OCI-LY1 (cell line): ENCODE data around the gene ANO2.

ENCODE experiments used
- H2AFZ ChIP-seq: fragments of 200-600 bp; sonication (generic), shearing (Covaris generic); 2 replicates; pipeline ENCODE4 v1.6.0; 2014; ENCODE audit warnings: antibody characterized with exemption, mild to moderate bottlenecking, low read length
- H3F3A ChIP-seq: fragments of 200-600 bp; sonication (generic), shearing (Covaris generic); 2 replicates; pipeline ENCODE4 v1.6.0; 2014; ENCODE audit warnings: mild to moderate bottlenecking, antibody characterized with exemption, low read length, moderate library complexity; ENCODE audit not compliant: insufficient read depth
- H3K27ac ChIP-seq: fragments of 200-600 bp; sonication (generic); 2 replicates; pipeline ENCODE4 v1.5.1; 2014; ENCODE audit warnings: low read length, mixed run types, mild to moderate bottlenecking, low read depth; ENCODE audit not compliant: poor library complexity, severe bottlenecking
- H3K27me3 ChIP-seq: fragments of 200-600 bp; sonication (generic); 2 replicates; pipeline ENCODE4 v1.6.0; 2014; ENCODE audit warnings: antibody characterized with exemption, mild to moderate bottlenecking, low read length, moderate library complexity; ENCODE audit not compliant: insufficient read depth
- H3K36me3 ChIP-seq: fragments of 200-600 bp; sonication (generic); 2 replicates; pipeline ENCODE4 v1.6.1; 2014; ENCODE audit warnings: mild to moderate bottlenecking, antibody characterized with exemption, low read length, moderate library complexity, mixed read lengths; ENCODE audit not compliant: insufficient read depth
- H3K4me1 ChIP-seq: fragments of 200-600 bp; sonication (generic); 2 replicates; pipeline ENCODE4 v1.5.1; 2014; ENCODE audit warnings: mild to moderate bottlenecking, low read length, moderate library complexity; ENCODE audit not compliant: insufficient read depth, severe bottlenecking
- H3K4me2 ChIP-seq: fragments of 200-600 bp; sonication (generic), shearing (Covaris generic); 2 replicates; pipeline ENCODE4 v1.6.1; 2014; ENCODE audit warnings: low read length
- H3K4me3 ChIP-seq: fragments of 200-600 bp; sonication (generic); 2 replicates; pipeline ENCODE4 v1.5.1; 2014; ENCODE audit warnings: low read length, low read depth, mild to moderate bottlenecking, mixed read lengths; ENCODE audit not compliant: poor library complexity, severe bottlenecking
- H3K79me2 ChIP-seq: fragments of 200-600 bp; shearing (Covaris generic); 2 replicates; pipeline ENCODE4 v1.6.1; 2016; ENCODE audit warnings: mixed run types, low read length, mixed read lengths; ENCODE audit not compliant: insufficient read depth
- H3K9ac ChIP-seq: fragments of 200-600 bp; sonication (generic), shearing (Covaris generic); 2 replicates; pipeline ENCODE4 v1.6.1; 2014; ENCODE audit warnings: mild to moderate bottlenecking, low read length, mixed read lengths
- H3K9me2 ChIP-seq: fragments of 200-600 bp; sonication (generic), shearing (Covaris generic); 2 replicates; pipeline ENCODE4 v1.6.1; 2014; ENCODE audit warnings: low read depth, mild to moderate bottlenecking, low read length, mixed read lengths
- H3K9me3 ChIP-seq: fragments of 200-600 bp; shearing (Covaris generic); 2 replicates; pipeline ENCODE4 v1.6.1; 2014; ENCODE audit warnings: low read length, mixed read lengths
- H4K20me1 ChIP-seq: fragments of 200-600 bp; sonication (generic), shearing (Covaris generic); 2 replicates; pipeline ENCODE4 v1.6.0; 2016; ENCODE audit warnings: mild to moderate bottlenecking, low read length; ENCODE audit not compliant: insufficient read depth
- CTCF ChIP-seq: fragments of 200-600 bp; sonication (generic), shearing (Covaris generic); IDR thresholded peaks from 2 replicates; pipeline ENCODE4 v1.5.1; 2017; ENCODE audit warnings: mild to moderate bottlenecking, antibody characterized with exemption, low read length, moderate library complexity, mixed read lengths
- EZH2 ChIP-seq: fragments of 200-600 bp; sonication (generic), shearing (Covaris generic); IDR thresholded peaks from 2 replicates; pipeline ENCODE4 v1.8.0; 2017; ENCODE audit warnings: borderline replicate concordance, mixed run types, mild to moderate bottlenecking, antibody characterized with exemption, low read length, moderate library complexity, mixed read lengths

The ANO2 gene

GRCh38 chr12:5723071-5723470 lies 222.0 kb downstream of the ANO2 start:
- H3K9me2 ChIP-seq: no peaks in the 10 kb centered on the region
- no peaks in the 10 kb centered on the region for H3K4me1 ChIP-seq
- no peaks in the 10 kb centered on the region for H3K9me3 ChIP-seq
- H3F3A ChIP-seq: no peaks in the 10 kb centered on the region
- no peak overlapping the region for H2AFZ ChIP-seq
- TF ChIP-seq CTCF: no peak
- no peak for TF ChIP-seq EZH2
- H4K20me1 ChIP-seq: no peaks in the 10 kb centered on the region
- no peak overlapping the region for H3K27ac ChIP-seq
- H3K36me3 ChIP-seq: no peaks in the 10 kb centered on the region
- H3K27me3 ChIP-seq: no peaks in the 10 kb centered on the region
- H3K4me2 ChIP-seq: no peak overlapping the region
- H3K9ac ChIP-seq: no peak overlapping the region
- no peaks in the 10 kb centered on the region for H3K79me2 ChIP-seq
- no peak overlapping the region for H3K4me3 ChIP-seq

- no peak overlapping the region for H3K27ac ChIP-seq
- H3K79me2 ChIP-seq: no peaks in the 10 kb centered on the region
- H3K36me3 ChIP-seq: no peaks in the 10 kb centered on the region
- H3K9me3 ChIP-seq: no peaks in the 10 kb centered on the region
- H3K9ac ChIP-seq: no peak overlapping the region
- H3K9me2 ChIP-seq: no peaks in the 10 kb centered on the region
- H3K27me3 ChIP-seq: no peaks in the 10 kb centered on the region
- no peak overlapping the region for H2AFZ ChIP-seq
- TF ChIP-seq EZH2: no peak
- TF ChIP-seq CTCF: no peak
- H3K4me3 ChIP-seq: no peak overlapping the region
- H3K4me2 ChIP-seq: no peak overlapping the region
- H4K20me1 ChIP-seq: no peaks in the 10 kb centered on the region
- no peaks in the 10 kb centered on the region for H3K4me1 ChIP-seq
- H3F3A ChIP-seq: no peaks in the 10 kb centered on the region
Measured at GRCh38 chr12:5720381-5721005, 224.6 kb downstream of the ANO2 start.

- H3K27me3 ChIP-seq: no peaks in the 10 kb centered on the region
- H3K27ac ChIP-seq: no peak overlapping the region
- no peaks in the 10 kb centered on the region for H3K9me3 ChIP-seq
- no peaks in the 10 kb centered on the region for H3F3A ChIP-seq
- H3K4me1 ChIP-seq: no peaks in the 10 kb centered on the region
- H3K79me2 ChIP-seq: no peaks in the 10 kb centered on the region
- TF ChIP-seq EZH2 (no peak), CTCF (no peak)
- no peak overlapping the region for H3K4me3 ChIP-seq
- no peaks in the 10 kb centered on the region for H3K9me2 ChIP-seq
- H3K4me2 ChIP-seq: no peak overlapping the region
- no peak overlapping the region for H2AFZ ChIP-seq
- H3K9ac ChIP-seq: no peak overlapping the region
- H4K20me1 ChIP-seq: no peaks in the 10 kb centered on the region
- no peaks in the 10 kb centered on the region for H3K36me3 ChIP-seq
Measured at GRCh38 chr12:5718680-5719079, 226.4 kb downstream of the ANO2 start.
